ENCODE measurements around the gene MEGF11.

DNA sequence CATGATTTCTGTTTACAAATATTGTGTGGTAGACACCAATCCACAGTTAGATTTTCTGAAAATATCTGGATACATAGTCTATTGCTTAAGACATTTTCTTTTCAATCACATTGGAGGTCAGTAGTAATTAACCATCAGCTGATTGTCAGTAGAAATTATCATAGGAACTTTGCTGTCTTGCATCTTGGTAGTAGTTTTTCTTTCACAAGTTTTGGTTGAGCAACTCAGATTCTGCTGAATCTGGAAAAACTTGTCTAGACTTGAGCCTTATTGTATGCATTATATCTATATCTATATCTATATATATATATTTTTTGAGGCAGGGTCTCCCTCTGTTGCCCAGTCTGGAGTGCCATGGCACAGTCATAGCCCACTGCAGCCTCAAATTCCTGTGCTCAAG is 380.3 kb downstream of the MEGF11 start:
- TF ChIP-seq POLR2A (IDR thresholded peaks at IDR 0.05; ENCODE audit: low read depth) = no peak
- TF ChIP-seq, protein P1, sequence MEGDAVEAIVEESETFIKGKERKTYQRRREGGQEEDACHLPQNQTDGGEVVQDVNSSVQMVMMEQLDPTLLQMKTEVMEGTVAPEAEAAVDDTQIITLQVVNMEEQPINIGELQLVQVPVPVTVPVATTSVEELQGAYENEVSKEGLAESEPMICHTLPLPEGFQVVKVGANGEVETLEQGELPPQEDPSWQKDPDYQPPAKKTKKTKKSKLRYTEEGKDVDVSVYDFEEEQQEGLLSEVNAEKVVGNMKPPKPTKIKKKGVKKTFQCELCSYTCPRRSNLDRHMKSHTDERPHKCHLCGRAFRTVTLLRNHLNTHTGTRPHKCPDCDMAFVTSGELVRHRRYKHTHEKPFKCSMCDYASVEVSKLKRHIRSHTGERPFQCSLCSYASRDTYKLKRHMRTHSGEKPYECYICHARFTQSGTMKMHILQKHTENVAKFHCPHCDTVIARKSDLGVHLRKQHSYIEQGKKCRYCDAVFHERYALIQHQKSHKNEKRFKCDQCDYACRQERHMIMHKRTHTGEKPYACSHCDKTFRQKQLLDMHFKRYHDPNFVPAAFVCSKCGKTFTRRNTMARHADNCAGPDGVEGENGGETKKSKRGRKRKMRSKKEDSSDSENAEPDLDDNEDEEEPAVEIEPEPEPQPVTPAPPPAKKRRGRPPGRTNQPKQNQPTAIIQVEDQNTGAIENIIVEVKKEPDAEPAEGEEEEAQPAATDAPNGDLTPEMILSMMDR (IDR thresholded peaks at IDR 0.05) = no peak
